H9 (cell line): ENCODE data around the gene OR6Q1. TPM values are rescaled to one million over a fixed set of nuclear protein-coding genes. Genes with fewer than 3 reads are reported as not detected.

ENCODE experiments used
- DNase-seq: peaks from one replicate; pipeline ENCODE4 v3.0.0-alpha.2; 2017
- H2AFZ ChIP-seq: one replicate; pipeline ENCODE4 v1.6.1; 2013; ENCODE audit warnings: mild to moderate bottlenecking, low read length, control low read depth, moderate library complexity
- H2AK5ac ChIP-seq: 2 replicates; pipeline ENCODE4 v1.6.1; 2013; ENCODE audit warnings: low read length, control low read depth, mixed read lengths; ENCODE audit not compliant: insufficient read length
- H2BK120ac ChIP-seq: one replicate; pipeline ENCODE4 v1.6.1; 2013; ENCODE audit warnings: low read depth, mild to moderate bottlenecking, low read length, control low read depth, inconsistent platforms; ENCODE audit not compliant: poor library complexity, severe bottlenecking
- H2BK12ac ChIP-seq: 2 replicates; pipeline ENCODE4 v1.6.1; 2013; ENCODE audit warnings: low read length, control low read depth, mixed read lengths, low read depth; ENCODE audit not compliant: insufficient read length
- H2BK15ac ChIP-seq: 2 replicates; pipeline ENCODE4 v1.6.1; 2013; ENCODE audit warnings: low read depth, low read length, control low read depth
- H2BK20ac ChIP-seq: one replicate; pipeline ENCODE4 v1.6.1; 2013; ENCODE audit warnings: low read depth, mild to moderate bottlenecking, low read length, control low read depth, inconsistent platforms; ENCODE audit not compliant: poor library complexity, severe bottlenecking
- H2BK5ac ChIP-seq: 2 replicates; pipeline ENCODE4 v1.6.1; 2013; ENCODE audit warnings: low read length, control low read depth, mixed read lengths; ENCODE audit not compliant: insufficient read length
- H3K14ac ChIP-seq: 2 replicates; pipeline ENCODE4 v1.6.1; 2013; ENCODE audit warnings: low read length, control low read depth; ENCODE audit not compliant: insufficient read depth
- H3K18ac ChIP-seq: 2 replicates; pipeline ENCODE4 v1.6.1; 2013; ENCODE audit warnings: low read depth, mild to moderate bottlenecking, mixed read lengths, low read length, control low read depth; ENCODE audit not compliant: insufficient read length
- H3K23ac ChIP-seq: 2 replicates; pipeline ENCODE4 v1.6.1; 2013; ENCODE audit warnings: low read length, control low read depth, mixed read lengths, low read depth; ENCODE audit not compliant: insufficient read length
- H3K23me2 ChIP-seq: 2 replicates; pipeline ENCODE4 v1.6.1; 2013; ENCODE audit warnings: low read depth, mild to moderate bottlenecking, mixed read lengths, low read length, control low read depth; ENCODE audit not compliant: insufficient read length, poor library complexity, severe bottlenecking
- H3K27ac ChIP-seq: 2 replicates; pipeline ENCODE4 v1.5.1; 2013; ENCODE audit warnings: low read length, control low read depth, mixed read lengths, low read depth; ENCODE audit not compliant: insufficient read length
- H3K27me3 ChIP-seq: 2 replicates; pipeline ENCODE4 v1.6.1; 2013; ENCODE audit warnings: low read length, control low read depth, inconsistent platforms; ENCODE audit not compliant: insufficient read depth
- H3K4ac ChIP-seq: 2 replicates; pipeline ENCODE4 v1.6.1; 2013; ENCODE audit warnings: low read depth, mild to moderate bottlenecking, control low read depth, inconsistent platforms, low read length, moderate library complexity
- H3K4me1 ChIP-seq: 2 replicates; pipeline ENCODE4 v1.6.1; 2013; ENCODE audit warnings: low read length, control low read depth, inconsistent platforms; ENCODE audit not compliant: insufficient read depth
- H3K4me2 ChIP-seq: 2 replicates; pipeline ENCODE4 v1.6.1; 2013; ENCODE audit warnings: low read length, control low read depth, mixed read lengths; ENCODE audit not compliant: insufficient read length, insufficient read depth
- H3K56ac ChIP-seq: 2 replicates; pipeline ENCODE4 v1.6.1; 2013; ENCODE audit warnings: low read depth, mild to moderate bottlenecking, mixed read lengths, low read length, control low read depth; ENCODE audit not compliant: insufficient read length
- H3K79me1 ChIP-seq: 2 replicates; pipeline ENCODE4 v1.6.1; 2013; ENCODE audit warnings: low read depth, mild to moderate bottlenecking, moderate library complexity, low read length, control low read depth, inconsistent platforms; ENCODE audit not compliant: insufficient read depth, poor library complexity, severe bottlenecking
- H3K79me2 ChIP-seq: 2 replicates; pipeline ENCODE4 v1.6.1; 2013; ENCODE audit warnings: low read length, control low read depth, inconsistent platforms; ENCODE audit not compliant: insufficient read depth
- H3K9ac ChIP-seq: 2 replicates; pipeline ENCODE4 v1.6.1; 2013; ENCODE audit warnings: low read length, control low read depth, mixed read lengths; ENCODE audit not compliant: insufficient read length; ENCODE audit errors: extremely low read depth
- H3K9me3 ChIP-seq: one replicate; pipeline ENCODE4 v1.6.1; 2013; ENCODE audit warnings: low read depth, low read length, inconsistent platforms; ENCODE audit not compliant: control insufficient read depth
- H3T11ph ChIP-seq: one replicate; pipeline ENCODE4 v1.6.1; 2013; ENCODE audit warnings: mild to moderate bottlenecking, low read length, control low read depth, inconsistent platforms
- H4K20me1 ChIP-seq: one replicate; pipeline ENCODE4 v1.6.1; 2013; ENCODE audit not compliant: control insufficient read depth, insufficient read length, insufficient read depth
- H4K5ac ChIP-seq: 2 replicates; pipeline ENCODE4 v1.6.1; 2013; ENCODE audit warnings: low read depth, mild to moderate bottlenecking, mixed read lengths, low read length, control low read depth; ENCODE audit not compliant: insufficient read length
- H4K8ac ChIP-seq: replicated peaks from 2 replicates; pipeline ENCODE4 v1.6.1; 2013; ENCODE audit warnings: low read length, control low read depth, mixed read lengths, low read depth; ENCODE audit not compliant: insufficient read length
- H4K91ac ChIP-seq: 2 replicates; pipeline ENCODE4 v1.6.1; 2013; ENCODE audit warnings: low read depth, mild to moderate bottlenecking, moderate library complexity, mixed read lengths, low read length, control low read depth; ENCODE audit not compliant: insufficient read length
- H3K27ac Mint-ChIP-seq, 3 experiments: 2 replicates in 2 of 3; 3 replicates in 1 of 3; pipeline ENCODE4 v1.8.0; 2020 to 2021; ENCODE audit warnings: mixed read lengths in 3 of 3, mild to moderate bottlenecking in 1 of 3, moderate library complexity in 1 of 3
- H3K27me3 Mint-ChIP-seq: 2 replicates; pipeline ENCODE4 v1.8.0; 2021; ENCODE audit warnings: low read depth, mild to moderate bottlenecking, moderate library complexity, mixed read lengths
- H3K36me3 Mint-ChIP-seq, 3 experiments: 2 replicates in 2 of 3; 3 replicates in 1 of 3; pipeline ENCODE4 v1.8.0; 2020 to 2021; ENCODE audit warnings: low read depth in 3 of 3, mixed read lengths in 3 of 3; ENCODE audit not compliant: insufficient read depth in 1 of 3
- H3K4me1 Mint-ChIP-seq, 2 experiments: 2 replicates each; pipeline ENCODE4 v1.8.0; 2020; ENCODE audit warnings: mixed read lengths in 2 of 2
- H3K4me3 Mint-ChIP-seq, 2 experiments: 2 replicates in 1 of 2; 3 replicates in 1 of 2; pipeline ENCODE4 v1.8.0; 2020 to 2021; ENCODE audit warnings: mild to moderate bottlenecking in 2 of 2, mixed read lengths in 2 of 2, moderate library complexity in 1 of 2
- H3K9me3 Mint-ChIP-seq, 2 experiments: 2 replicates in 1 of 2; 3 replicates in 1 of 2; pipeline ENCODE4 v1.8.0; 2020; ENCODE audit warnings: mild to moderate bottlenecking in 2 of 2, mixed read lengths in 2 of 2, moderate library complexity in 1 of 2
- total RNA-seq: library from RNA; stranded (reverse); gene quantifications from 2 replicates; pipeline ENCODE4 v1.2.1, GENCODE V29; 2021
- TF ChIP-seq, protein P1 (sequence below): fragments of 200-600 bp; sonication (generic); conservative IDR thresholded peaks from 3 replicates; pipeline ENCODE4 v1.8.0; 2021; ENCODE audit warnings: antibody characterized with exemption, mild to moderate bottlenecking

Gene OR6Q1
- total RNA-seq, 1 experiment from 2014 or later: not detected

DNA sequence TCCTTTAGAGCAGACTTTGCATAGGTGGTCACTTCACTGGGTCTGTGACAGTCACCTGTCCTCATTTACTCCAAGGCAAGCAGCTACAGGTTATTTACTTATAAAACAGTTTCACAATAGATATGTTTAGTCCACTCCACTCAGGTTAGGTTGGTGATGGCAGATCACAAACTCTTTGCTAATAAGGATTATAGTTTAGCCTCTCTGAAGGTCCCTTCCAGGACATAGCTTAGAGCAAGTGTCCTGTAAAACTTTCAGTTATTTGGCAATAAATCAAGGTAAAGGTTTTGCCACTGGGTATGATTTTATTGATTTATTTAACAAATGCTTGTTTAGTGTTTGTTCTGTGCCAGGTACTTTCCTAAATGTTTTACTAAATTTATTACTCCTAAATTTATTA is 8.8 kb downstream of the OR6Q1 start:
- no peak overlapping the region for H3K4ac ChIP-seq
- H3K9ac ChIP-seq: no peak overlapping the region
- no peak overlapping the region for H3K14ac ChIP-seq
- Mint-ChIP-seq H3K4me3 (no peak overlapping the region), H3K27ac (no peak overlapping the region), H3K27me3 (peaks cover 6% of the 10 kb centered on the region), H3K4me1 (no peaks in the 10 kb centered on the region), H3K36me3 (peaks cover 0 to 7% (median 0%) of the 10 kb centered on the region in 3 experiments; a peak in 2 of 7 replicates), H3K9me3 (peaks cover 16 to 20% of the 10 kb centered on the region in 2 experiments; a peak in 4 of 5 replicates)
- no peaks in the 10 kb centered on the region for H3K9me3 ChIP-seq
- H4K20me1 ChIP-seq: no peaks in the 10 kb centered on the region
- no peak overlapping the region for H2BK12ac ChIP-seq
- H3K56ac ChIP-seq: no peak overlapping the region
- no peak overlapping the region for H3K18ac ChIP-seq
- no peak overlapping the region for H4K91ac ChIP-seq
- H3K79me1 ChIP-seq: no peaks in the 10 kb centered on the region
- no peak overlapping the region for H2BK20ac ChIP-seq
- H3K23ac ChIP-seq: no peak overlapping the region
- no peak overlapping the region for H2BK120ac ChIP-seq
- no peak overlapping the region for H2AFZ ChIP-seq
- TF ChIP-seq, protein P1, sequence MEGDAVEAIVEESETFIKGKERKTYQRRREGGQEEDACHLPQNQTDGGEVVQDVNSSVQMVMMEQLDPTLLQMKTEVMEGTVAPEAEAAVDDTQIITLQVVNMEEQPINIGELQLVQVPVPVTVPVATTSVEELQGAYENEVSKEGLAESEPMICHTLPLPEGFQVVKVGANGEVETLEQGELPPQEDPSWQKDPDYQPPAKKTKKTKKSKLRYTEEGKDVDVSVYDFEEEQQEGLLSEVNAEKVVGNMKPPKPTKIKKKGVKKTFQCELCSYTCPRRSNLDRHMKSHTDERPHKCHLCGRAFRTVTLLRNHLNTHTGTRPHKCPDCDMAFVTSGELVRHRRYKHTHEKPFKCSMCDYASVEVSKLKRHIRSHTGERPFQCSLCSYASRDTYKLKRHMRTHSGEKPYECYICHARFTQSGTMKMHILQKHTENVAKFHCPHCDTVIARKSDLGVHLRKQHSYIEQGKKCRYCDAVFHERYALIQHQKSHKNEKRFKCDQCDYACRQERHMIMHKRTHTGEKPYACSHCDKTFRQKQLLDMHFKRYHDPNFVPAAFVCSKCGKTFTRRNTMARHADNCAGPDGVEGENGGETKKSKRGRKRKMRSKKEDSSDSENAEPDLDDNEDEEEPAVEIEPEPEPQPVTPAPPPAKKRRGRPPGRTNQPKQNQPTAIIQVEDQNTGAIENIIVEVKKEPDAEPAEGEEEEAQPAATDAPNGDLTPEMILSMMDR: no peak
- H3K27ac ChIP-seq: no peak overlapping the region
- no peak overlapping the region for H3K4me2 ChIP-seq
- H2AK5ac ChIP-seq: no peak overlapping the region
- no peak overlapping the region for H2BK5ac ChIP-seq
- no peaks in the 10 kb centered on the region for H3K79me2 ChIP-seq
- no peaks in the 10 kb centered on the region for H3K23me2 ChIP-seq
- H3K27me3 ChIP-seq: no peaks in the 10 kb centered on the region
- no peak overlapping the region for H2BK15ac ChIP-seq
- H4K5ac ChIP-seq: no peak overlapping the region
- H4K8ac ChIP-seq: no peak overlapping the region
- DNase-seq: no peak
- no peak overlapping the region for H3T11ph ChIP-seq
- no peaks in the 10 kb centered on the region for H3K4me1 ChIP-seq
